ENCODE results near the gene PADI3.

- TF ChIP-seq CTCF (IDR thresholded peaks at IDR 0.05; ENCODE audit: low read length) (no peak), EZH2 (IDR thresholded peaks at IDR 0.05; ENCODE audit: borderline replicate concordance, low read length) (no peak)
Measured at GRCh38 chr1:17218939-17219338, 30.0 kb upstream of the PADI3 start.

Measured in OCI-LY1 (cell line).